Neural crest cell (in vitro differentiated cells): ENCODE data around the gene TMEM201. TPM values are rescaled to one million over a fixed set of nuclear protein-coding genes. Genes with fewer than 3 reads are reported as not detected.
A peak's percentile ranks its signal among the peaks of the same experiment; 100 is the strongest.

Experiments
- DNase-seq: peaks from one replicate; pipeline ENCODE4 v3.0.0; 2021; ENCODE audit warnings: low read depth, mixed read lengths, low spot score
- H3K27ac Mint-ChIP-seq: one replicate; pipeline ENCODE4 v1.8.0; 2021; ENCODE audit warnings: mild to moderate bottlenecking, mixed read lengths; ENCODE audit not compliant: unreplicated experiment
- H3K27me3 Mint-ChIP-seq: 2 replicates; pipeline ENCODE4 v1.8.0; 2021; ENCODE audit warnings: low read depth, mild to moderate bottlenecking, mixed read lengths
- H3K36me3 Mint-ChIP-seq: 2 replicates; pipeline ENCODE4 v1.8.0; 2021; ENCODE audit warnings: low read depth, mild to moderate bottlenecking, mixed read lengths
- H3K4me1 Mint-ChIP-seq: 2 replicates; pipeline ENCODE4 v1.8.0; 2021; ENCODE audit warnings: mixed read lengths
- H3K4me3 Mint-ChIP-seq: one replicate; pipeline ENCODE4 v1.8.0; 2021; ENCODE audit warnings: mild to moderate bottlenecking, mixed read lengths
- H3K9me3 Mint-ChIP-seq: 2 replicates; pipeline ENCODE4 v1.8.0; 2021; ENCODE audit warnings: mixed read lengths
- total RNA-seq: library from RNA; stranded (reverse); gene quantifications from 2 replicates; pipeline ENCODE4 v1.2.1, GENCODE V29; 2021
- TF ChIP-seq, protein P1 (sequence below): fragments of 200-600 bp; sonication (generic); conservative IDR thresholded peaks from 2 replicates; pipeline ENCODE4 v1.5.0; 2021; ENCODE audit warnings: antibody characterized with exemption, mild to moderate bottlenecking

TMEM201 gene
- total RNA-seq, 1 donor from 2014 or later, result 41.4 TPM

DNA sequence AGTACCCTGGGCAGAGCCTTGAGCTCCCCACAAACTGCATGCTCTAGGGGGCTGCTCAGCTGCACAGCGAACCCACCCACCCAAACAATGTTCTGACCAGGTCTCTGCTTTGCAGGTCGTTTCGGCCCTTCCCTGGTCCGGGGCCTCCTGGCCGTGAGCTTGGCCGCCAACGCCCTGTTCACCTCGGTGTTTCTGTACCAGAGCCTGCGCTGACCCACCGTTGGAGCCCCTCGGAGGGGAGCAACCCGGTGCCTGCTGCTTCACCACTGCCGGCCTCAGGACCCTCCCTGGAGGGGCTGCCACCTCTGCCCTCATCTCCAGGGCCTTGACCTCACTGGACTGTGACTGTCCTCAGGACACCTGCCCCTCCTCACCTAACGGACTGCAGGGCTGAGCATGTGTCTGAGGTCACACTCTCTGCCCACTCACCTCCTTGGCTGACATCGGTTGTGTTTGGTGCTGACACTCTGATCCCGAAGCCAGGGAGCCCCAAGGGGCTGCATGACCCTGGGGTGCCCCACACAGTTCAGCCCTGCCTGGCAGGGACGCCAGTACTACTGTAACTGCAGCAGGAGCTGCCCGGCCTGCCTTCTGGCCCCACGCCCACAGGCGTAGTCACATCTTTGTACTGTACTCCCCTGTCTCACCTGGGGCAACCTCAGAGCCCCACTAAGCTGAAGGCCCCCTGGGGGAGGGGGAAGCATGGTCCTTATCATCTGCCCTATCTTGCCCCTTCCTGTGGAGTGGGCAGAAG is 24.3 kb downstream of the TMEM201 start:
- Mint-ChIP-seq H3K36me3 (no peaks in the 10 kb centered on the region), H3K27ac (peak overlapping the region; percentile 27), H3K9me3 (no peaks in the 10 kb centered on the region), H3K4me1 (no peaks in the 10 kb centered on the region), H3K4me3 (no peak overlapping the region), H3K27me3 (no peaks in the 10 kb centered on the region)
- TF ChIP-seq, protein P1, sequence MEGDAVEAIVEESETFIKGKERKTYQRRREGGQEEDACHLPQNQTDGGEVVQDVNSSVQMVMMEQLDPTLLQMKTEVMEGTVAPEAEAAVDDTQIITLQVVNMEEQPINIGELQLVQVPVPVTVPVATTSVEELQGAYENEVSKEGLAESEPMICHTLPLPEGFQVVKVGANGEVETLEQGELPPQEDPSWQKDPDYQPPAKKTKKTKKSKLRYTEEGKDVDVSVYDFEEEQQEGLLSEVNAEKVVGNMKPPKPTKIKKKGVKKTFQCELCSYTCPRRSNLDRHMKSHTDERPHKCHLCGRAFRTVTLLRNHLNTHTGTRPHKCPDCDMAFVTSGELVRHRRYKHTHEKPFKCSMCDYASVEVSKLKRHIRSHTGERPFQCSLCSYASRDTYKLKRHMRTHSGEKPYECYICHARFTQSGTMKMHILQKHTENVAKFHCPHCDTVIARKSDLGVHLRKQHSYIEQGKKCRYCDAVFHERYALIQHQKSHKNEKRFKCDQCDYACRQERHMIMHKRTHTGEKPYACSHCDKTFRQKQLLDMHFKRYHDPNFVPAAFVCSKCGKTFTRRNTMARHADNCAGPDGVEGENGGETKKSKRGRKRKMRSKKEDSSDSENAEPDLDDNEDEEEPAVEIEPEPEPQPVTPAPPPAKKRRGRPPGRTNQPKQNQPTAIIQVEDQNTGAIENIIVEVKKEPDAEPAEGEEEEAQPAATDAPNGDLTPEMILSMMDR, result no peak
- DNase-seq, result no peak

DNA sequence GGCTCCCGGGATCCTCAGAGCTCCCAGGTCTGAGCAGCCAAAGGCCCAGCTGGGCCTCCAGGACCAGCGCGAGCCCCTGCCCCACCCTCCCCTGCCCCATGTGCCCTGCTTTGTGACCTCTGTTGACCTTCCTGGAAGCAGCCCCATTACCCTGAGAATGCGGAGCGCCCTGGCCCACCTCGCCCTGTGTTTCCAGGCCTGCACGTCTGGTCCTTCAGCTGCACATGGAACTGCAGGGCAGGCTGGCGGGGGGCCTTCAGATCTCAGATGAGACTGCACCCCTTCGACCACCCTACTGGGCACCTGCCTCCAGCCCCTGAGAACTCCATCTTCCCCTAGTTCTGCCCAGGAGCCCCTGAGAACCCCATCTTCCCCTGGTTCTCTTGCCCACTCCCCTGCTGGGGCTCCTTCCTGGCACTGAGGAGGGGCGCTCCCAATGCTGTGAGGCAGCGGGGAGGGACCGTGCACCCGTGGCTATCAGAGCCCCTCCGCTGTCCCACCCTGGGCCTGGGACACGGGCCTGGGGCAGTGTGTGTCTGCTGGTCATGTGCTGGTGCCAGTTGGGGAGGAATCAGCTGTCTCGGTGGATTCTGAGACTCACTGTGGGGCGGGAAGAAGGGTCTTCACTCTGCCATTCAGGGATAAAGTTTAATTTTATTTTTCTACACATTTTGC is 25.1 kb downstream of the TMEM201 start:
- Mint-ChIP-seq H3K4me3 (no peak overlapping the region), H3K27me3 (peaks cover under 1% of the 10 kb centered on the region), H3K36me3 (no peaks in the 10 kb centered on the region), H3K4me1 (no peaks in the 10 kb centered on the region), H3K27ac (no peak overlapping the region), H3K9me3 (no peaks in the 10 kb centered on the region)
- TF ChIP-seq, protein P1, result no peak
- no peak for DNase-seq

DNA sequence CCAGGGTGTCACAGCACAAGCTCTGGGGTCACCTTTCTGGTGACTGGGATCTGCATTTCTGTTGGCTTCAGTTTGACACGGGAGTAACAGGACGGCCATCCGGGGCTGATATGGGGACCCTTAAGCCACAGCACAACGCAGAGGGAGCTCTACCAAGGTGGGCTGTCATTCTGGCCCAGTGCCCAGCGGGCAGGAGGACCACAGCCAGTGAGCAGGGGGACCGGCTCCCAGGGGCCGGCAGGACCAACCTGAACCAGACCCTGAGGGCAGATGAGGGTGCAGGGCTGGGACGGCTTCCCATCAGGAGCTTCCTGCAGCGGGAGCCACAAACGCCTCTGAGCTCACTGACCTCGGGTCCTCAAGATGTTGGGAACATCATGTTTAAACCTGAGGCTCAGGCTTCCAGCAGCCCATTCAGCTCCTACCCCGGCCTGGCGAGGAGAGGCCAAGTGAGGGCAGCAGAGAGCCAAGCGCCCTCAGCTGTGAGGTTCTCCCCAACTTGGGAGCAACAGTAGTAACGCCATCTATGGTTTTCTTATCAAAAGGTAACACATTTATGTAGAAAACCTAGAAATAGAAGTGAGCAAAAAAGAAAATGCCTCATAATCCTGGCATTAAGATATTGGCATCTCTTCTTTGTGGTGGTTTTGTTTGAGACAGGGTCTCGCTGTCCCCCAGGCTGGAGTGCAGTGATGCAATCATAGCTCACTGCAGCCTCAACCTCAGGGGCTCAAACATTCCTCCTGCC is 26.8 kb downstream of the TMEM201 start:
- TF ChIP-seq, protein P1, result peak; percentile 60
- Mint-ChIP-seq H3K36me3 (no peaks in the 10 kb centered on the region), H3K27ac (no peak overlapping the region), H3K27me3 (peaks cover 4% of the 10 kb centered on the region), H3K4me1 (no peaks in the 10 kb centered on the region), H3K4me3 (no peak overlapping the region), H3K9me3 (no peaks in the 10 kb centered on the region)
- peak; percentile 35 for DNase-seq

DNA sequence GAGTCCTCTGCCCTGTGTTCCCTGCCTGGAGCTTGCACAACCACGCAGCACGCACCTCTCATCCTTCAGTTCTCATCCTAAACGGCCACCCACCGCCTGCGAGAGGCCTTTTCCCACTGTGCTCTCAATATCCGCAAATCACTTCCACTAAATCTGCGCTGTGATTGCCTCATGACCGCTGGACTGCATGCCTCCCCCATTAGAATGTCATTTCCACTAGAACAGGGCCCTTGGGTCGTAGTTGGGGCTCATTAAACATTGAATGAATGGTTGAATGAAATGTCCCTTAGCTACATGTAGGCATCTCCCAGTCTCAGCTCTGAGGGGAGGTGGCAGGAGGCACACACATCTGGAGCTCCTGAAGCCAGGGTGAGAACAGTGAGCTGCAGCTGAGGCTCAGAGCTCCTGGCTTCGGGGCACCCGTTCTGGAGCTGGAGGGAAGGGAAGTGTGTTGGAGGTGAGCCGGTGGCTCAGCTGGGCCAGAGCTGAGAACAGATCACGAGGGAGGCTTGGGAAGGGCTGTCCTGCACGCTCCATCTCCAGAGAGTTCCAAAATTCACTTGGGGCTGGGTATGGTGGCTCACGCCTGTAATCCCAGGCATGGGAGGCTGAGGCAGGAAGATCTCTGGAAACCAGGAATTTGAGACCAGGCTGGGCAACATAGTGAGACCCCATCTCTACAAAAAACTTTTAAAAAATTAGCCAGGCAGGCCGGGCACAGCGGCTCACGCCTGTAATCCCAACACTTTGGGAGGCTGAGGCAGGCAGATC is 30.4 kb downstream of the TMEM201 start:
- Mint-ChIP-seq H3K27ac (no peak overlapping the region), H3K36me3 (no peaks in the 10 kb centered on the region), H3K9me3 (no peaks in the 10 kb centered on the region), H3K4me1 (no peaks in the 10 kb centered on the region), H3K4me3 (no peak overlapping the region), H3K27me3 (peaks cover 4% of the 10 kb centered on the region)
- TF ChIP-seq, protein P1, result no peak
- DNase-seq, result no peak

DNA sequence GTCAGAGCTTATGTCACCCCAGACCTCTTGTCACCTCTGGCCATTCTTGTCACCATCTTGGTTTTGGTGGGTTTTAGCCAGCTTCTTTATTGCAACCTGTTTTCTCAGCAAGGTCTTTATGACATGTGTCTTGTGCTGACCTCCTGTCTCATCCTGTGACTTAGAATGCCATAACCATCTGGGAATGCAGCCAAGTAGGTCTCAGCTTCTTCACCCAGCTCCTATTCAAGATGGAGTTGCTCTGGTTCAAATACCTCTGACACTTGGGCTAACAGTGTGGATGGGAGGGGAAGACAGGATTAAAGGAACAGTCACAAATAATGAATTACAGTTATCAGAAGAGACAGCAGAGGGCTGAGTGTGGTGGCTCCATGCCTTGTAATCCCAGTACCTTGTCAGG is 32.3 kb downstream of the TMEM201 start:
- Mint-ChIP-seq H3K27ac (no peak overlapping the region), H3K4me1 (peaks cover 1% of the 10 kb centered on the region), H3K4me3 (no peak overlapping the region), H3K9me3 (no peaks in the 10 kb centered on the region), H3K36me3 (no peaks in the 10 kb centered on the region), H3K27me3 (peaks cover 5% of the 10 kb centered on the region)
- TF ChIP-seq, protein P1, result no peak
- no peak for DNase-seq
